Stomach smooth muscle (tissue), 2 donors: ENCODE results near the gene EYS.

Source experiments
- H3K27ac ChIP-seq: one replicate; pipeline ENCODE4 v1.7.0; 2013; ENCODE audit warnings: mild to moderate bottlenecking, low read length, inconsistent platforms
- H3K27me3 ChIP-seq, 2 donors: one replicate each; pipeline ENCODE4 v1.7.0; 2013; ENCODE audit warnings: low read length in 2 of 2; ENCODE audit not compliant: insufficient read depth in 2 of 2, control insufficient read depth in 1 of 2
- H3K36me3 ChIP-seq, 2 donors: one replicate each; pipeline ENCODE4 v1.7.0; 2013; ENCODE audit warnings: low read length in 2 of 2; ENCODE audit not compliant: control insufficient read depth in 2 of 2, insufficient read depth in 2 of 2
- H3K4me1 ChIP-seq: one replicate; pipeline ENCODE4 v1.7.0; 2013; ENCODE audit warnings: low read length; ENCODE audit not compliant: control insufficient read depth, insufficient read depth
- H3K4me3 ChIP-seq, 2 donors: one replicate each; pipeline ENCODE4 v1.7.0; 2013; ENCODE audit warnings: low read length in 2 of 2
- H3K9ac ChIP-seq, 2 donors: one replicate each; pipeline ENCODE4 v1.7.0; 2013; ENCODE audit warnings: low read length in 2 of 2, mild to moderate bottlenecking in 1 of 2
- H3K9me3 ChIP-seq, 2 donors: one replicate each; pipeline ENCODE4 v1.7.0; 2013; ENCODE audit warnings: low read length in 2 of 2; ENCODE audit not compliant: control insufficient read depth in 2 of 2
- donor health status: healthy.
- donor health status: Pancreatic carcinoma.

Gene EYS

DNA sequence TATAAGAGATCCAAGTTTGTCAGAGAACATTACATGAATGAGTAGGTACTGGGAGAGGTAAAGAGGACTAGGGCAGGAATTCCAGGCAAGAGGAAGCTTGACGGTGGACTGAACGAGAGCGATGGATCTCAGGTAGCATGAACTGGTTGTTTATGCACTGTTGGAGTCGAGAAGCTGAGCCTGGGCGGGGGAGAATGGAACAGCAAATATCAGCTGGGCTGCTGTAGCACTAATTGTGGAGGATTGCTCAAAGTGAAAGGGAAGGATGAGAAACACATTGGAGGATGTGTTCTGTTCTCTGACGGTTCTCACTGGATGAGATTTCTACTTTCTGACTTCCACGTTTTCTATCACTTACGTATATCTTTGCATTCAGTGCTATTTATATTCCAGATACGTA, 1907.2 kb downstream of the EYS start:
- Histone ChIP-seq H3K9ac (no peak overlapping the region), H3K9me3 (no peaks in the 10 kb centered on the region), H3K27ac (no peak overlapping the region), H3K36me3 (no peaks in the 10 kb centered on the region), H3K4me1 (no peaks in the 10 kb centered on the region), H3K4me3 (no peak overlapping the region), H3K27me3 (no peaks in the 10 kb centered on the region)

DNA sequence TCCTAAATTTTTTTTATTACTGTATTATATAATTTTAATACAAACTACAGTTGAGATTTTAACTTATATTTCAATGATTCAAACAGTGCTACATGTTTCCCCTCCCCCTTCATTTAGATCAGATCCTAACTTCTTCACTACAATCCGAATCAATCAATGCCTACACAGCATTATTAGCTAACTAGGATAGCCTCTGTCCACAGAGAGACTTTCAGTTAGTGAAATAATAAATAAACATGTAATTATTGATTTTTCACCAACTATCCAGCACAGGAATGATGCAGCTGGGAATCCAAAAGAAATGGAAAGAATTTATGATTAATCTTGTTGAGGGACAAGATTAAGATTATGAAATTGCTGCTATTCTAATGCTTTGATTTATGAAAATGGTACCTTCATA, 1907.7 kb downstream of the EYS start:
- Histone ChIP-seq H3K27ac (no peak overlapping the region), H3K4me3 (no peak overlapping the region), H3K36me3 (no peaks in the 10 kb centered on the region), H3K4me1 (no peaks in the 10 kb centered on the region), H3K9ac (no peak overlapping the region), H3K9me3 (no peaks in the 10 kb centered on the region), H3K27me3 (no peaks in the 10 kb centered on the region)

DNA sequence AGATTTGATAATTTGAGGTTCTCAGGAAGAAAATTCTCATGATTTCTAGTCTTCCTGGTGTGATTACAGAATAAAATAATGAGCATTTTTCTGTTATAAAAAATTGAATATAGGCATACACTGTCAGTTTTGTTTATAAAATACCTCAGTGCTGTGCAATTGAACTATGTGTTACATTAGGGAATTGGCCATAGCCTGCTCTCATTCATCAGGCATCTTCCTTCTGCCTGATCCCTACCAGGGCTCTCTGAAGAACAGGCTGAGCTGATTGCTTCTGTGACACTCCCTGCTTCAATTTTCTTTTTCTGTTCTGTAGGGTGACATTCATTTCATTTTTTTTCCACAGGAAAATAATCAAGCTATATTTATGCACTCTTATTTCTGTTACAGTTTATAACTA, 1908.6 kb downstream of the EYS start:
- Histone ChIP-seq H3K9me3 (no peaks in the 10 kb centered on the region), H3K27me3 (no peaks in the 10 kb centered on the region), H3K9ac (no peak overlapping the region), H3K27ac (no peak overlapping the region), H3K4me3 (no peak overlapping the region), H3K4me1 (no peaks in the 10 kb centered on the region), H3K36me3 (no peaks in the 10 kb centered on the region)

DNA sequence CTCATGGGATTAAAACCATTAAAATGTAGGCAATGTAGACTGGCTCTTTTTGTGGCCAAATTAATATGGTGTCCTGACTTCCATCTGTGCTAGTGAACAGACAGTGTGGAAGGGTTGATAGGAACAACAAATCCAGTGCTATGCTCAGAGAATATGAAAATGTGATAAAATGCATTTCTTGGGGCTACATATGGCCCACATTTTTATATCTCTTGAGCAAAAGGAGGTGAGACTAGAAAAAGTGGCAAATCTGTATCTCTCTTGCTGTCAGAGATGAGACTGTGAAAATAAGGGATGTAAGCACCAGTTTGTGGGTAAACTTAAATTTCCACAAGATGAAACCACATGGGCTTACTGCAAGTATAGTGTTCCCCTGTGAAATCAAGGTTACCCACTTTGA, 1909.3 kb downstream of the EYS start:
- Histone ChIP-seq H3K9me3 (no peaks in the 10 kb centered on the region), H3K36me3 (no peaks in the 10 kb centered on the region), H3K27ac (no peak overlapping the region), H3K4me1 (no peaks in the 10 kb centered on the region), H3K9ac (no peak overlapping the region), H3K27me3 (no peaks in the 10 kb centered on the region), H3K4me3 (no peak overlapping the region)

DNA sequence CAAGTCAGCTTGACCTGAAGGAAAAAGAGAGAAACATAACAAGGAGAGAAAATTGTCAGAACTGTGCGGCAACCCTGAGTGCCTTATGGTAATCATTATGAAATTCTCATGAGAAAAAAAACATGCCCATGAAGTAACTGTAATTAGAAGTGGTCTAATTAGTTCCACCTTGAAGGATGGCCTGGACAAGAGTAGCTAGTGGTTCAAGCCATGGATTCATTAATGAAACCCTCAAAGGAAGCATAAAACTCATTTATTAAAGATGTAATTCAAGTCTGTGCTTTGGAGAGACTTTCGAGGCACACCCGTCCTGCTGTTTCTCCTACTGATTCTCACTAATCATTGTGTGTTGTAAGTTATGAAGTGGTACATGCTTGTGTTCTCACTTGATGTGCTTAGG, 1911.2 kb downstream of the EYS start:
- H3K4me1 ChIP-seq = no peaks in the 10 kb centered on the region
- no peaks in the 10 kb centered on the region for H3K27me3 ChIP-seq
- H3K27ac ChIP-seq = no peak overlapping the region
- no peaks in the 10 kb centered on the region for H3K9me3 ChIP-seq
- H3K36me3 ChIP-seq = no peaks in the 10 kb centered on the region
- no peak overlapping the region for H3K9ac ChIP-seq
- no peak overlapping the region for H3K4me3 ChIP-seq

DNA sequence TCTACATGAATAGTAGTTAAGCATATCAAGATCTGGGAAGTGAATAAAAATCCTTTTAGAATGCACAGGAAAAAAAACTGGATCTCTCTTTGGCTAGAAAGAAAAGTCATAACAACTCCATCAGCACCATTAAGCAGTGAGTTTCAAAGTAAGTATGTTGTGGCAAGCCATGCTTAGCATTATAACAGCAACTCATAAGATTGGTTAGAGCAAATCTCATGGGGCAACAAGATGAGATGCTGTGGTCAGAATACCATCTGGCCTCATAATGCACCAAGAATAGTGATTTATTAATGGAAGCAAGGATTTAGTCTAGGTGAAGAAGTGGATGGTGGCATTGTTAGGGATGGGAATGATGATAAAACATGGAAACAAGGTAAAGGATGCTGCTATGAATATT, 1912.0 kb downstream of the EYS start:
- H3K4me3 ChIP-seq = no peak overlapping the region
- H3K27me3 ChIP-seq = no peaks in the 10 kb centered on the region
- H3K27ac ChIP-seq = no peak overlapping the region
- no peaks in the 10 kb centered on the region for H3K4me1 ChIP-seq
- no peak overlapping the region for H3K9ac ChIP-seq
- no peaks in the 10 kb centered on the region for H3K9me3 ChIP-seq
- no peaks in the 10 kb centered on the region for H3K36me3 ChIP-seq

DNA sequence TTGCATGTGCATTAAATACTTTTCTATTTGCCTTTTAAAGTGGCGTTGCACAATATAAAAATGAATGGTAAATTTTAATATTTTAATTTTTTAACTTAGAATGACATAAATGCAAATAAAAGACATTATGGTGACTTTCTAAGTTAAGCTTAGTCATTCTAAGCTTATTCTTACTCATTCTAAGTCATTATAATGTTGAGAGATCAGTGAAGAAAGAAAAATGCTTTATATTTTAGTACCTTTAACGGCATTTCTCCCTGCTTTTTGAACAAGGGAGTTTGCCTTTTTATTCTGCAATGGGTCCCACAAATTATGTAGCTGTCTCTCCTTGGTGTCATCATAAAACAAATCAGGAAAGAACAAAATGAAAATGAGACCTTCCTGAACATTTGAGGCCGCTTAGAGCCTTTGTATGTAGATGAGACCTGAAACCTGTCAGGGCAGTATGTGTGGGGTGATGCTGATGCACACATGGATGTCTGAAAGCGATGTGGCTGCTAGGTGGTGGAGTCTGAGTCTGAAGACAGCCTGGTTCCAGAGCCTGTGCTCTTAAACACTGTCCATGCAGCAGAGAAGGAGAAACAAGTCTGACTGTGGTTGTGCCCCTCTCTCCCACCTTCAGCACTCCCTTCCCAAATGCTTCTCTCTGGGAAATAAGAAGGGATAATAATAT, 1913.4 kb downstream of the EYS start:
- no peak overlapping the region for H3K27ac ChIP-seq
- no peak overlapping the region for H3K9ac ChIP-seq
- H3K27me3 ChIP-seq = no peaks in the 10 kb centered on the region
- no peaks in the 10 kb centered on the region for H3K9me3 ChIP-seq
- no peak overlapping the region for H3K4me3 ChIP-seq
- no peaks in the 10 kb centered on the region for H3K36me3 ChIP-seq
- H3K4me1 ChIP-seq = no peaks in the 10 kb centered on the region

DNA sequence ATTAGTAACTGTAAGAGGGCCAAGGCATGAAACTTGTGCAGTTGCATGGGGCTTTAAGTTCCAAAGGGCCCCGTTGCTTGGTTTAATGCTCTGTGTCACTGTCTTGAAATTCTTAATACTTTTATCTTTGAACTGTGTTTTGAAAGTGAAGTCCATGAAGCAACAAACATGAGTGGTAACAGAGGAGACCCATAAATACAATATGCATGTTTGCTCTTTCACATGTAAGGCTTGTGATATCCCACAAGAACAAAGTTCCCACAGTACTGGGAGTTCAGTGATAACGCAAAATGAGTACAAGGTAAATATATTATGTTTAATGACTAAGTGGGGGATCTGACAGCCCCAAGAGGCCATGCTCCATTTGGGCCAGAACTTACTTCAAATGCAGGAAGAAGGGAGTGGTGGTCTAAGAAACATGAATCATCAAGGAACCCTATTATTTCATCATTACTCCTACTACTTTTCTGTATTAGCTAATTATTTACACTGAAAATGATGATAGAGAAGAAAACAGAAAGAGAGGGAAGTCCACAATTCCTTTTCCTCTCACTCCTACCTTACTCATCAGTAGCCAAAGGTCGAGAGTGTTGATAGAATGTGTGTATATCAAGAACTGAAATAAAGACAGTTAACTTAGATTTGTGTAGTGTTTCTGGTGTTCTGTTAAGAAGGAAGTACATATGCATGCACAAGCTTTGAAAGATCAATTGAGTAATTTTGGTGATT, 1914.1 kb downstream of the EYS start:
- Histone ChIP-seq H3K4me1 (no peaks in the 10 kb centered on the region), H3K9ac (no peak overlapping the region), H3K4me3 (no peak overlapping the region), H3K27ac (no peak overlapping the region), H3K27me3 (no peaks in the 10 kb centered on the region), H3K36me3 (no peaks in the 10 kb centered on the region), H3K9me3 (no peaks in the 10 kb centered on the region)

DNA sequence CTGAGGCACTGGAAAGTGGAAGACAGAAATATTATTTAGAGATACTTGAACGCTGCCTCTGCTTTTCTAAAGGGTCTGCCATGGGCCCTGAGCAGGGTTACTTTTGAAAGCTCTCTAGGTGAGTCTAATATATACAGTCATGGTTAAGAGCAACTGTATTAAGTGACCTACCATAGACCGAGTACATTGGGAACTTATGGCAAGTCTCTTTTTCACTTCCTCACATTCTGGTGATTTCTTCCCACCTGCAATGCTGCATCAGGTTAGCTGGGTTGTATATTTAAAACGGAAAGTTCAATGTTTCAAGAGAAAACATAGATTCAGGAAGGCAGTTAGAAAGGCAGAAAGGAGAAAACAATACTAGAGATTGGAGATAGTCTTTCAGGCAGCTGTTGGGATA, 1916.7 kb downstream of the EYS start:
- Histone ChIP-seq H3K27ac (no peak overlapping the region), H3K36me3 (no peaks in the 10 kb centered on the region), H3K27me3 (no peaks in the 10 kb centered on the region), H3K4me1 (no peaks in the 10 kb centered on the region), H3K9me3 (no peaks in the 10 kb centered on the region), H3K4me3 (no peak overlapping the region), H3K9ac (no peak overlapping the region)

DNA sequence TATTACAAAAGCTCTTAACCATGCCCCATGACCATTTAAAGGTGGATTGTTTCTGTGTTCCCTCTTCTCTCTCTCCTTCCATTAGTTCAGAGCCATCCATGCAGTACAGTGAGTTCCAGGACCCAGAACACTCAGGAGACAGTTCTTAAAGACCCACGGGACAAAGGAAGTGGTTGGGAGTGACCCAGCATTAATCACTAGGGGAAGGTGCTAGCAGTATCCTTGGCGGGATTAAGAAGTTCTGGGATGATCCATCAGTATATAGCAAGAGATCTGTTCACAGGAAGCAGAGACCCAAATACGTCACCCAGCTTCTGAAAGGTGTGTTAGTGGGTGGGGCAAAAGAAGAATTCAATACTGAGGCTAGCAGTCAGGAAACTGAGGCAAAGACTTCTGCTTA, 1917.3 kb downstream of the EYS start:
- H3K27me3 ChIP-seq = no peaks in the 10 kb centered on the region
- no peaks in the 10 kb centered on the region for H3K9me3 ChIP-seq
- no peak overlapping the region for H3K4me3 ChIP-seq
- H3K27ac ChIP-seq = no peak overlapping the region
- no peak overlapping the region for H3K9ac ChIP-seq
- H3K4me1 ChIP-seq = no peaks in the 10 kb centered on the region
- no peaks in the 10 kb centered on the region for H3K36me3 ChIP-seq

DNA sequence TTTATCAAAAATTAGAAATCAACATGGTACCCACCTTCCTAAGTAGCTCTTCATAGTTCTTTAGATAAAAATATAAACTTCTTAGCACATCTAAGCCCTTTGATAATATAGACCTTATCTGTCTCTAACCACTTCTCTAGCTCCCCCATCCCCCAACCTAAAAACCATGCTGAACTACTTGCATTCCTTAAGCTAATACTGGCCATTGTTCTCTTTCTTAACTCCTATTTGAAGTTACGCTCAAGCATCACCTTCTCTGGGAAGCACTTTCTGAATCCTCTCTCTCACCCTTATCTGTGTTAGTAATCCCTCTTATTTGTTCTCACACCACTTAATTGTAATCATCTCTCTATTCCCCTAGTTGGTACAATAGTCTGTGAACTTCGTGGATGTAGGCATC, 1918.5 kb downstream of the EYS start:
- H3K36me3 ChIP-seq = no peaks in the 10 kb centered on the region
- H3K27ac ChIP-seq = no peak overlapping the region
- no peaks in the 10 kb centered on the region for H3K4me1 ChIP-seq
- H3K9ac ChIP-seq = no peak overlapping the region
- no peaks in the 10 kb centered on the region for H3K27me3 ChIP-seq
- no peaks in the 10 kb centered on the region for H3K9me3 ChIP-seq
- H3K4me3 ChIP-seq = no peak overlapping the region
